ENCODE results near the gene TMPRSS9. TPM values are rescaled to one million over a fixed set of nuclear protein-coding genes. Genes with fewer than 3 reads are reported as not detected.

Gene TMPRSS9
- total RNA-seq, 1 donor from 2014 or later = not detected

- peaks cover 6% of the 10 kb centered on the region for H3K36me3 ChIP-seq
- no peak overlapping the region for H3K27ac ChIP-seq (replicated peaks)
- H3K9me3 ChIP-seq (replicated peaks) = no peaks in the 10 kb centered on the region
- no peak overlapping the region for H3K4me3 ChIP-seq
- no peak for DNase-seq
- no peaks in the 10 kb centered on the region for H3K27me3 ChIP-seq (ENCODE audit: low read depth)
- intact Hi-C loops (cut with micrococcal nuclease) = no loop called here
- no peaks in the 10 kb centered on the region for H3K4me1 ChIP-seq
- TF ChIP-seq CTCF (IDR thresholded peaks at IDR 0.05; ENCODE audit: borderline replicate concordance) = no peak
Observed at GRCh38 chr19:2446381-2446780, 86.3 kb downstream of the TMPRSS9 start.

GRCh38 chr19:2449019-2449418 lies 89.0 kb downstream of the TMPRSS9 start:
- Histone ChIP-seq H3K36me3 (no peaks in the 10 kb centered on the region), H3K27ac (replicated peaks) (no peak overlapping the region), H3K27me3 (ENCODE audit: low read depth) (no peaks in the 10 kb centered on the region), H3K4me3 (no peak overlapping the region), H3K4me1 (no peaks in the 10 kb centered on the region), H3K9me3 (replicated peaks) (no peaks in the 10 kb centered on the region)
- no peak for DNase-seq
- no peak for TF ChIP-seq CTCF (IDR thresholded peaks at IDR 0.05; ENCODE audit: borderline replicate concordance)
- intact Hi-C loops (cut with micrococcal nuclease) = no loop called here

- Histone ChIP-seq H3K27ac (replicated peaks) (no peak overlapping the region), H3K27me3 (ENCODE audit: low read depth) (no peaks in the 10 kb centered on the region), H3K36me3 (no peaks in the 10 kb centered on the region), H3K4me1 (peaks cover 10% of the 10 kb centered on the region), H3K4me3 (no peak overlapping the region), H3K9me3 (replicated peaks) (no peaks in the 10 kb centered on the region)
- TF ChIP-seq CTCF (IDR thresholded peaks at IDR 0.05; ENCODE audit: borderline replicate concordance) = no peak
- intact Hi-C loops (cut with micrococcal nuclease) = no loop called here
- no peak for DNase-seq
Observed at GRCh38 chr19:2451138-2451537, 91.1 kb downstream of the TMPRSS9 start.

- intact Hi-C loops (cut with micrococcal nuclease) = no loop called here
- Histone ChIP-seq H3K27me3 (ENCODE audit: low read depth) (no peaks in the 10 kb centered on the region), H3K36me3 (no peaks in the 10 kb centered on the region), H3K27ac (replicated peaks) (no peak overlapping the region), H3K4me1 (peaks cover 14% of the 10 kb centered on the region), H3K9me3 (replicated peaks) (no peaks in the 10 kb centered on the region), H3K4me3 (no peak overlapping the region)
- DNase-seq = no peak
- no peak for TF ChIP-seq CTCF (IDR thresholded peaks at IDR 0.05; ENCODE audit: borderline replicate concordance)
Observed at GRCh38 chr19:2451741-2452140, 91.7 kb downstream of the TMPRSS9 start.

- H3K9me3 ChIP-seq (replicated peaks) = no peaks in the 10 kb centered on the region
- intact Hi-C loops (cut with micrococcal nuclease) = no loop called here
- H3K27ac ChIP-seq (replicated peaks) = no peak overlapping the region
- H3K27me3 ChIP-seq (ENCODE audit: low read depth) = no peaks in the 10 kb centered on the region
- DNase-seq = no peak
- no peak for TF ChIP-seq CTCF (IDR thresholded peaks at IDR 0.05; ENCODE audit: borderline replicate concordance)
- H3K4me1 ChIP-seq = peaks cover 20% of the 10 kb centered on the region
- no peaks in the 10 kb centered on the region for H3K36me3 ChIP-seq
- no peak overlapping the region for H3K4me3 ChIP-seq
Observed at GRCh38 chr19:2453431-2454025, 93.5 kb downstream of the TMPRSS9 start.
